Esophagus (tissue), 2 donors: Measurements from ENCODE around the gene ANKRD31. TPM values are rescaled to one million over a fixed set of nuclear protein-coding genes. Genes with fewer than 3 reads are reported as not detected.
"Not testable (repeated sequence)": the region's sequence is repeated elsewhere in the genome, so short reads cannot be mapped to it uniquely, and the experiment has no call there.

Source experiments
- H3K27ac ChIP-seq, 2 donors: one replicate each; pipeline ENCODE4 v1.5.1; 2013; ENCODE audit warnings: low read depth in 2 of 2, mild to moderate bottlenecking in 2 of 2, inconsistent platforms in 1 of 2, low read length in 1 of 2, moderate library complexity in 1 of 2
- H3K27me3 ChIP-seq, 2 donors: one replicate each; pipeline ENCODE4 v1.6.1; 2013; ENCODE audit warnings: low read length in 2 of 2, control low read depth in 1 of 2, mild to moderate bottlenecking in 1 of 2; ENCODE audit not compliant: insufficient read depth in 2 of 2, control insufficient read depth in 1 of 2
- H3K36me3 ChIP-seq, 2 donors: one replicate each; pipeline ENCODE4 v1.6.1; 2013; ENCODE audit warnings: low read length in 1 of 2; ENCODE audit not compliant: control insufficient read depth in 2 of 2, insufficient read depth in 2 of 2
- H3K4me1 ChIP-seq, 2 donors: one replicate each; pipeline ENCODE4 v1.6.1; 2013; ENCODE audit warnings: low read length in 1 of 2; ENCODE audit not compliant: control insufficient read depth in 2 of 2, insufficient read depth in 2 of 2
- H3K4me3 ChIP-seq, 2 donors: one replicate each; pipeline ENCODE4 v1.5.1; 2013; ENCODE audit warnings: low read length in 2 of 2, mild to moderate bottlenecking in 2 of 2, low read depth in 1 of 2, moderate library complexity in 1 of 2
- H3K9me3 ChIP-seq, 2 donors: one replicate each; pipeline ENCODE4 v1.6.1; 2013; ENCODE audit warnings: mild to moderate bottlenecking in 2 of 2, low read depth in 1 of 2, low read length in 1 of 2, moderate library complexity in 1 of 2; ENCODE audit not compliant: control insufficient read depth in 2 of 2, insufficient read depth in 1 of 2
- WGBS, 2 donors: extraction: QIAGEN DNeasy Blood & Tissue Kit; methylation state at CpG; one replicate each; pipeline ENCODE4 v1.1.7; 2013; 5-methylcytosine and 5-hydroxymethylcytosine counted together
- polyA plus RNA-seq, 2 donors: library from polyadenylated mRNA; stranded (reverse); fragments of 200-250 nt; gene quantifications; one replicate each; pipeline ENCODE4 v1.2.3, GENCODE V29; 2013
- donor health status: healthy with polysubstance abuse.
- donor health status: Bipolar disorder and iron deficiency.

Gene ANKRD31
- polyA plus RNA-seq, 2 donors: 0.26 to 0.51 TPM

DNA sequence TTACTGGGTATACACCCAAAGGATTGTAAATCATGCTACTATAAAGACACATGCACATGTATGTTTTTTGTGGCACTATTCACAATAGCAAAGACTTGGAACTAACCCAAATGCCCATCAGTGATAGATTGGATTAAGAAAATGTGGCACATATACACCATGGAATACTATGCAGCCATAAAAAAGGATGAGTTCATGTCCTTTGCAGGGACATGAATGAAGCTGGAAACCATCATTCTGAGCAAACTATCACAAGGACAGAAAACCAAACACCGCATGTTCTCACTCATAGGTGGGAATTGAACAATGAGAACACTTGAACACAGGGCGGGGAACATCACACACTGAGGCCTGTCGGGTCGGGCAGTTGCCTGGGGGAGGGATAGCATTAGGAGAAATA is 61.8 kb downstream of the ANKRD31 start:
- not testable (repeated sequence) for H3K4me1 ChIP-seq, H3K27ac ChIP-seq, H3K9me3 ChIP-seq, H3K27me3 ChIP-seq, H3K36me3 ChIP-seq, H3K4me3 ChIP-seq
- 92 to 97% methylated on average over 3 to 4 of the region's 4 CpGs for WGBS, 2 donors

DNA sequence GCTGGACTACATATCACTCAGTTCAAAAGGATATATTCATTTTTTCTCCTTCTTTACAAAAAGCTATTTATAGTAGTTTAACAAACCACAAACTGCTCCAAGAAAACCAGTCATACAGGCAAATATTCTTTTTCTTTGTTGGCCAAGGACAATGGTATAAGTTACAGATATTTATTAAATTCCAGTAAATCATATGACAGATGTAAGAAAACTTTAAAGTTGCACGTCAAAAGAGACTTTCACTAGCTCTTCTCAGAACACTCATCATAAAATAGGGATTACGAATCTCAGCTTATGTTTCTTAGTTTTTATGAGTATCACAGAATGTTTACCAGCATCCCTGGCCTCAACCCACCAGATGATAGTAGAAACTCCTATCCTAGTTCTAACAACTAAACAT is 67.2 kb downstream of the ANKRD31 start:
- no peaks in the 10 kb centered on the region for H3K9me3 ChIP-seq
- no peaks in the 10 kb centered on the region for H3K4me1 ChIP-seq
- no peaks in the 10 kb centered on the region for H3K36me3 ChIP-seq
- H3K27me3 ChIP-seq: no peaks in the 10 kb centered on the region
- WGBS, 2 donors: 76 to 77% methylated on average over 2 of the region's 2 CpGs
- H3K27ac ChIP-seq: no peak overlapping the region
- no peak overlapping the region for H3K4me3 ChIP-seq

DNA sequence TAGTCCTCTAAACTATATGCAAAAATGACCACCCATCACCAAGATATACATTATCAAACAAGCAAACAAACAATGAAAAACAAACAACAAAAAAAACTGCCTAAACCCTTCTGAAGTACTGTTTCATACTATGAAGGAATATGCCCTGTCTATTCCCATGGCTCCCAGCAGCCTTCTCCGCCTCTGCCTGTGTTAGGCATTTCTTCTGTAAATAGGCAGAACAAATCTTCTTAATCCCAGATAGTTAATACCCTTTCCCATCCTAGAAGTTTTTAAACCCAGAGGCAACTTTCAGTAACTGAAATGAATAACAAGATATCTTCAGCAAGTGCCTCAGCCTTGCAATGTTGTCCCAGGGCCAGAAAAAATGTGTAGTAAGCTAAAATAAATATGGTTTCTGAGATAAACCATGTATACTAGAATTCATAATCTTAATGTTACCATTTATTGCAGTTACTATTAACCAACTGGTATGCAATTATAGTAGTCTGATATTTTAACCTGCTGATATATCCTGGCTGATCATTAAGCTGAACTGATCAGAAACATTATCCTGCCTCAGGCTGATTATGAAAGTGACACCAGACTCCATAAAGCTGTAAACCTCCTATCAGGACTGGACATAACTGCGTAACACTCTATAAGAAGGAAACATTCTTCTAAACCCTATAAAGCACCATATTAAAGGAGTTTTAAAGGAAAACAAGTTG is 68.5 kb downstream of the ANKRD31 start:
- H3K36me3 ChIP-seq: no peaks in the 10 kb centered on the region

DNA sequence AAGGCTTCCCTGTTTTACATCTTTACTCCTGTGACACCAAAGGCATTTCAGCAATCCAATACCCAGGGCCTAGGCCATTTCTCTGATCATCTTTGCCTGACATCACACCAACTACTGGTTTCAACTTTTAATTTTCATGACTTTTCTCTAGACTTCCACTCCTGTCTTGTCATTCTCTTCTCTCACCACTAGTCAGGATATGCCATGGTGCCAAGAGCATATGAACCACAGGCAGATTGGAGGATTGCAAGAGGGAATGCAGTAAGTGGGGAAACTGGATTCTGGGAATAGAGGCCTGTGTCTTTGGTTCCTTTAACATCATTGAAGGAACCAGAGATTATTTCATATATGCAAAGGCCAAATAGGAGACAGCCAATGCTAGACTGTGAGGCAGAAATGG is 69.3 kb downstream of the ANKRD31 start:
- H3K27ac ChIP-seq: no peak overlapping the region
- no peak overlapping the region for H3K4me3 ChIP-seq
- H3K4me1 ChIP-seq: no peaks in the 10 kb centered on the region
- H3K36me3 ChIP-seq: no peaks in the 10 kb centered on the region
- no peaks in the 10 kb centered on the region for H3K9me3 ChIP-seq
- H3K27me3 ChIP-seq: no peaks in the 10 kb centered on the region

More for the DNA sequence above, 68.5 kb downstream of the ANKRD31 start:
- 77 to 78% methylated on average over 2 of the region's 2 CpGs for WGBS, 2 donors
- Histone ChIP-seq H3K4me3 (no peak overlapping the region), H3K27ac (no peak overlapping the region), H3K27me3 (no peaks in the 10 kb centered on the region), H3K9me3 (no peaks in the 10 kb centered on the region), H3K4me1 (no peaks in the 10 kb centered on the region)

- WGBS, 2 donors: 68 to 74% methylated on average over 3 of the region's 3 CpGs
Measured at GRCh38 chr5:75161508-75161907, 75.2 kb downstream of the ANKRD31 start.

DNA sequence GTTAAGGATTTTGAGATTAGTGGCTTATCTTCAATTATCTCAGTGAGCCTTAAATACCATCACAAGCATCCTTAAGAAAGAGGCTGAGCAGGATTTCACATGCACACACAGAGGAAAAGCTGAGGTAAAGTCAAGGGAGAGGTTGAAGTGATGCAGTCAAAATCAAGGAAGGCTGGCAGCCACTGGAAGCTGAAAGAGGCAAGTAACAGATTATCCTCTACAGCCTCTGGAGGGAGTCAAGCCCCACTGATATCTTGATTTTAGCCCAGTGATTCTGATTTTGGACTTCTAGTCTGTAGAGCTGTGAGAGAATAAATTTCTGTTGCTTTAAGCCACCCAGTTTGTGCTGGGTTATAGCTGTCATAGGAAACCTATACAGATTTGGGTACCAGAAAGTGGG is 80.1 kb downstream of the ANKRD31 start:
- H3K9me3 ChIP-seq: peaks cover 2 to 4% of the 10 kb centered on the region in 2 donors
- H3K36me3 ChIP-seq: no peaks in the 10 kb centered on the region

More at GRCh38 chr5:75161508-75161907, 75.2 kb downstream of the ANKRD31 start:
- not testable (repeated sequence) for H3K4me3 ChIP-seq, H3K27ac ChIP-seq, H3K4me1 ChIP-seq, H3K9me3 ChIP-seq, H3K27me3 ChIP-seq, H3K36me3 ChIP-seq

DNA sequence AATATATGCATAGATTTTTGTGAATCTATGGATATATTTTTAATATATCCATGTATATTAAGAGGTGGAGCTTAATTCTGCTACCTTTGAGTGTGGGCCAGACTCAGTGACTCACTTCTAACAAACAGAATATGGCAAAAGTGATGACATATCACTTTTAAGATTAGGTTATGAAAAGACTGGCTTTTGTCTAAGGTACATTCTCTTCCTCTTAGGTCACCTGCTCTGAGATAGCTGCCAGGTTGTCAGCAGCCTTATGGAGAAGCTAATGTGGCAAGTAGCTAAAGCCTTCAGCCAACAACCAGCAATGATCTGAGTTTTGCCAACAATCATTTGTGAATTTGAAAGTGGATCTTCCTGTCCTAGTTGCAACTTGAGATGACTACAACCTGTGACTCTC is 83.8 kb downstream of the ANKRD31 start:
- H3K4me1 ChIP-seq: no peaks in the 10 kb centered on the region
- no peaks in the 10 kb centered on the region for H3K36me3 ChIP-seq
- no peak overlapping the region for H3K27ac ChIP-seq
- H3K27me3 ChIP-seq: no peaks in the 10 kb centered on the region
- no peak overlapping the region for H3K4me3 ChIP-seq
- no peaks in the 10 kb centered on the region for H3K9me3 ChIP-seq

More for the DNA sequence above, 80.1 kb downstream of the ANKRD31 start:
- Histone ChIP-seq H3K4me3 (no peak overlapping the region), H3K27me3 (no peaks in the 10 kb centered on the region), H3K4me1 (no peaks in the 10 kb centered on the region), H3K27ac (no peak overlapping the region)

- no peaks in the 10 kb centered on the region for H3K27me3 ChIP-seq
- no peak overlapping the region for H3K27ac ChIP-seq
- H3K36me3 ChIP-seq: no peaks in the 10 kb centered on the region
- H3K4me3 ChIP-seq: no peak overlapping the region
- H3K9me3 ChIP-seq: no peaks in the 10 kb centered on the region
- 64 to 67% methylated on average over 2 of the region's 2 CpGs for WGBS, 2 donors
- no peaks in the 10 kb centered on the region for H3K4me1 ChIP-seq
Measured at GRCh38 chr5:75148051-75148450, 88.6 kb downstream of the ANKRD31 start.

GRCh38 chr5:75142566-75143136 is 94.0 kb downstream of the ANKRD31 start:
- Histone ChIP-seq H3K4me3 (no peak overlapping the region), H3K4me1 (no peaks in the 10 kb centered on the region), H3K36me3 (no peaks in the 10 kb centered on the region), H3K27ac (no peak overlapping the region), H3K27me3 (no peaks in the 10 kb centered on the region), H3K9me3 (no peaks in the 10 kb centered on the region)
- WGBS, 2 donors: 44 to 47% methylated on average over 2 of the region's 2 CpGs

- Histone ChIP-seq H3K4me3 (no peak overlapping the region), H3K9me3 (no peaks in the 10 kb centered on the region), H3K36me3 (no peaks in the 10 kb centered on the region), H3K27ac (no peak overlapping the region), H3K27me3 (no peaks in the 10 kb centered on the region), H3K4me1 (no peaks in the 10 kb centered on the region)
- WGBS, 2 donors: 91 to 96% methylated on average over 3 of the region's 3 CpGs
Measured at GRCh38 chr5:75140277-75140676, 96.4 kb downstream of the ANKRD31 start.
